Body of pancreas (tissue), 4 donors: ENCODE data around the gene RNASE11.

Experiments used
- CTCF ChIP-seq, 7 experiments: fragments of 450-650 bp in 4 of 7; fragments of 200-600 bp in 3 of 7; sonication (generic) in 3 of 7; IDR thresholded peaks; one replicate each; pipeline ENCODE4 v1.5.1; 2016 to 2019; ENCODE audit warnings: antibody characterized with exemption in 7 of 7
- POLR2A ChIP-seq, 3 donors: fragments of 450-650 bp; IDR thresholded peaks; one replicate each; pipeline ENCODE4 v1.6.1; 2016; ENCODE audit warnings: antibody characterized with exemption in 3 of 3, mild to moderate bottlenecking in 2 of 3

- TF ChIP-seq CTCF (IDR thresholded peaks at IDR 0.05) (no peak), POLR2A (IDR thresholded peaks at IDR 0.05) (no peak)
These were observed 34.8 kb downstream of the RNASE11 start for GRCh38 chr14:20553024-20553423.
